K562 (cell line): ENCODE results near the gene CACNA1I. TPM values are rescaled to one million over a fixed set of nuclear protein-coding genes. Genes with fewer than 3 reads are reported as not detected.

Experiments used
- ADNP ChIP-seq: fragments of 200-800 bp; sonication (Bioruptor generic); IDR thresholded peaks from 2 replicates; pipeline ENCODE4 v1.6.1; 2016; ENCODE audit warnings: missing genetic modification characterization, missing compliant biosample characterization
- EP300 ChIP-seq: IDR thresholded peaks from 2 replicates; pipeline ENCODE4 v1.6.1; 2012; ENCODE audit warnings: low read length, improper control_type of control experiment
- RFX7 ChIP-seq: fragments of 250-450 bp; sonication (Bioruptor Pico); IDR thresholded peaks from 2 replicates; pipeline ENCODE4 v1.5.1; 2021; ENCODE audit warnings: mild to moderate bottlenecking
- SNIP1 ChIP-seq: fragments of 450-650 bp; IDR thresholded peaks from 2 replicates; pipeline ENCODE4 v1.7.1; 2017; ENCODE audit warnings: low read depth, mild to moderate bottlenecking
- TRIM24 ChIP-seq, 2 experiments: fragments of 450-650 bp; IDR thresholded peaks; 2 replicates each; pipeline ENCODE4 v1.6.1; 2016
- YY1 ChIP-seq, 3 experiments: IDR thresholded peaks; 2 replicates each; pipeline ENCODE4 v1.6.1; 2011; ENCODE audit warnings: low read length in 2 of 3, mild to moderate bottlenecking in 2 of 3, moderate library complexity in 2 of 3, borderline replicate concordance in 1 of 3, control low read depth in 1 of 3, low read depth in 1 of 3; ENCODE audit not compliant: insufficient read depth in 3 of 3, insufficient replicate concordance in 2 of 3, control insufficient read depth in 1 of 3, insufficient read length in 1 of 3; ENCODE audit errors: extremely low read depth in 1 of 3
- ZNF239 ChIP-seq: fragments of 250-450 bp; sonication (Bioruptor Pico); IDR thresholded peaks from 2 replicates; pipeline ENCODE4 v1.4.0; 2020; ENCODE audit warnings: mild to moderate bottlenecking
- ZNF311 ChIP-seq: fragments of 250-450 bp; sonication (Bioruptor Pico); IDR thresholded peaks from 2 replicates; pipeline ENCODE4 v1.4.0; 2020; ENCODE audit warnings: mild to moderate bottlenecking, moderate library complexity
- ZSCAN32 ChIP-seq: fragments of 450-650 bp; formaldehyde crosslinking; IDR thresholded peaks from 2 replicates; pipeline ENCODE4 v1.4.0; 2020; ENCODE audit warnings: mild to moderate bottlenecking, moderate library complexity
- polyA plus RNA-seq, 8 experiments: library from polyadenylated mRNA; depleted of rRNA in 4 of 8; stranded (reverse) in 5 of 8; unstranded in 3 of 8; fragments of >200 nt; fragmentation: Nextera tagmentation in 2 of 8; fragmentation: Illumina TruSeq in 1 of 8; extraction: Ambion mirVana in 2 of 8; extraction: Trizol in 1 of 8; gene quantifications; 2 replicates each; pipeline versions ENCODE4 v1.2.1 to v1.2.3, GENCODE V29; 2011 to 2014; ENCODE audit warnings: inconsistent platforms in 1 of 8, missing spikeins in 1 of 8
- total RNA-seq, 7 experiments: library from RNA; depleted of rRNA in 6 of 7; stranded (reverse); fragments of >200 nt in 6 of 7; fragmentation: Illumina TruSeq in 2 of 7; extraction: Trizol in 2 of 7; gene quantifications; 2 replicates each; pipeline versions ENCODE4 v1.2.1 to v1.2.3, GENCODE V29; 2011 to 2021; ENCODE audit warnings: low replicate concordance in 1 of 7
- TF ChIP-seq, protein P1 (sequence below): fragments of 250-450 bp; sonication (Bioruptor Pico); IDR thresholded peaks from 2 replicates; pipeline ENCODE4 v1.4.0; 2020; ENCODE audit warnings: mild to moderate bottlenecking, moderate library complexity
- TF ChIP-seq, protein P2 (sequence below): sonication (generic); formaldehyde crosslinking; IDR thresholded peaks from 2 replicates; pipeline ENCODE4 v1.8.0; 2022; ENCODE audit warnings: missing genetic modification reagents, mild to moderate bottlenecking, moderate library complexity, borderline replicate concordance
- TF ChIP-seq, protein P3 (sequence below), 2 experiments: fragments of 450-650 bp in 1 of 2; sonication (generic) in 1 of 2; formaldehyde crosslinking in 1 of 2; IDR thresholded peaks; 2 replicates each; pipeline versions ENCODE4 v1.7.1 to v1.9.0; 2016 to 2022; ENCODE audit warnings: inconsistent platforms in 1 of 2, mild to moderate bottlenecking in 1 of 2, missing genetic modification reagents in 1 of 2

Gene CACNA1I
- total and polyA plus RNA-seq, 9 of the 15 experiments (the other 6 are each of a cell fraction or from before 2014, with no cell fraction given) = 0.01 to 0.79 (median 0.32) TPM; not detected in 1

GRCh38 chr22:39634530-39635405, 64.2 kb downstream of the CACNA1I start (continued):
- TF ChIP-seq, protein P1, sequence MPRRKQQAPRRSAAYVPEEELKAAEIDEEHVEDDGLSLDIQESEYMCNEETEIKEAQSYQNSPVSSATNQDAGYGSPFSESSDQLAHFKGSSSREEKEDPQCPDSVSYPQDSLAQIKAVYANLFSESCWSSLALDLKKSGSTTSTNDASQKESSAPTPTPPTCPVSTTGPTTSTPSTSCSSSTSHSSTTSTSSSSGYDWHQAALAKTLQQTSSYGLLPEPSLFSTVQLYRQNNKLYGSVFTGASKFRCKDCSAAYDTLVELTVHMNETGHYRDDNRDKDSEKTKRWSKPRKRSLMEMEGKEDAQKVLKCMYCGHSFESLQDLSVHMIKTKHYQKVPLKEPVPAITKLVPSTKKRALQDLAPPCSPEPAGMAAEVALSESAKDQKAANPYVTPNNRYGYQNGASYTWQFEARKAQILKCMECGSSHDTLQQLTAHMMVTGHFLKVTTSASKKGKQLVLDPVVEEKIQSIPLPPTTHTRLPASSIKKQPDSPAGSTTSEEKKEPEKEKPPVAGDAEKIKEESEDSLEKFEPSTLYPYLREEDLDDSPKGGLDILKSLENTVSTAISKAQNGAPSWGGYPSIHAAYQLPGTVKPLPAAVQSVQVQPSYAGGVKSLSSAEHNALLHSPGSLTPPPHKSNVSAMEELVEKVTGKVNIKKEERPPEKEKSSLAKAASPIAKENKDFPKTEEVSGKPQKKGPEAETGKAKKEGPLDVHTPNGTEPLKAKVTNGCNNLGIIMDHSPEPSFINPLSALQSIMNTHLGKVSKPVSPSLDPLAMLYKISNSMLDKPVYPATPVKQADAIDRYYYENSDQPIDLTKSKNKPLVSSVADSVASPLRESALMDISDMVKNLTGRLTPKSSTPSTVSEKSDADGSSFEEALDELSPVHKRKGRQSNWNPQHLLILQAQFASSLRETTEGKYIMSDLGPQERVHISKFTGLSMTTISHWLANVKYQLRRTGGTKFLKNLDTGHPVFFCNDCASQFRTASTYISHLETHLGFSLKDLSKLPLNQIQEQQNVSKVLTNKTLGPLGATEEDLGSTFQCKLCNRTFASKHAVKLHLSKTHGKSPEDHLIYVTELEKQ (CRISPR knock-in tag) = no peak
- TF ChIP-seq EP300 (no peak; the same call in 1 of the 2 replicates), ZNF239 (CRISPR knock-in tag) (no peak), ZNF311 (CRISPR knock-in tag) (no peak), YY1 (IDR thresholded peaks at IDR 0.05; ENCODE audit: borderline replicate concordance in 1 of 3, control insufficient read depth in 1 of 3, extremely low read depth in 1 of 3, insufficient read depth in 3 of 3, insufficient read length in 1 of 3, insufficient replicate concordance in 2 of 3, low read depth in 1 of 3, low read length in 2 of 3) (no peak), TRIM24 (IDR thresholded peaks at IDR 0.05) (0 out of 4 replicates have a peak, but pooled peaks of 1 of the 2 experiments have one; percentile 14), ADNP (tag) (no peak), RFX7 (no peak), SNIP1 (no peak), ZSCAN32 (CRISPR knock-in tag) (no peak)
- TF ChIP-seq, protein P2, sequence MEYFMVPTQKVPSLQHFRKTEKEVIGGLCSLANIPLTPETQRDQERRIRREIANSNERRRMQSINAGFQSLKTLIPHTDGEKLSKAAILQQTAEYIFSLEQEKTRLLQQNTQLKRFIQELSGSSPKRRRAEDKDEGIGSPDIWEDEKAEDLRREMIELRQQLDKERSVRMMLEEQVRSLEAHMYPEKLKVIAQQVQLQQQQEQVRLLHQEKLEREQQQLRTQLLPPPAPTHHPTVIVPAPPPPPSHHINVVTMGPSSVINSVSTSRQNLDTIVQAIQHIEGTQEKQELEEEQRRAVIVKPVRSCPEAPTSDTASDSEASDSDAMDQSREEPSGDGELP (CRISPR knock-in tag) = no peak
- TF ChIP-seq, protein P3, sequence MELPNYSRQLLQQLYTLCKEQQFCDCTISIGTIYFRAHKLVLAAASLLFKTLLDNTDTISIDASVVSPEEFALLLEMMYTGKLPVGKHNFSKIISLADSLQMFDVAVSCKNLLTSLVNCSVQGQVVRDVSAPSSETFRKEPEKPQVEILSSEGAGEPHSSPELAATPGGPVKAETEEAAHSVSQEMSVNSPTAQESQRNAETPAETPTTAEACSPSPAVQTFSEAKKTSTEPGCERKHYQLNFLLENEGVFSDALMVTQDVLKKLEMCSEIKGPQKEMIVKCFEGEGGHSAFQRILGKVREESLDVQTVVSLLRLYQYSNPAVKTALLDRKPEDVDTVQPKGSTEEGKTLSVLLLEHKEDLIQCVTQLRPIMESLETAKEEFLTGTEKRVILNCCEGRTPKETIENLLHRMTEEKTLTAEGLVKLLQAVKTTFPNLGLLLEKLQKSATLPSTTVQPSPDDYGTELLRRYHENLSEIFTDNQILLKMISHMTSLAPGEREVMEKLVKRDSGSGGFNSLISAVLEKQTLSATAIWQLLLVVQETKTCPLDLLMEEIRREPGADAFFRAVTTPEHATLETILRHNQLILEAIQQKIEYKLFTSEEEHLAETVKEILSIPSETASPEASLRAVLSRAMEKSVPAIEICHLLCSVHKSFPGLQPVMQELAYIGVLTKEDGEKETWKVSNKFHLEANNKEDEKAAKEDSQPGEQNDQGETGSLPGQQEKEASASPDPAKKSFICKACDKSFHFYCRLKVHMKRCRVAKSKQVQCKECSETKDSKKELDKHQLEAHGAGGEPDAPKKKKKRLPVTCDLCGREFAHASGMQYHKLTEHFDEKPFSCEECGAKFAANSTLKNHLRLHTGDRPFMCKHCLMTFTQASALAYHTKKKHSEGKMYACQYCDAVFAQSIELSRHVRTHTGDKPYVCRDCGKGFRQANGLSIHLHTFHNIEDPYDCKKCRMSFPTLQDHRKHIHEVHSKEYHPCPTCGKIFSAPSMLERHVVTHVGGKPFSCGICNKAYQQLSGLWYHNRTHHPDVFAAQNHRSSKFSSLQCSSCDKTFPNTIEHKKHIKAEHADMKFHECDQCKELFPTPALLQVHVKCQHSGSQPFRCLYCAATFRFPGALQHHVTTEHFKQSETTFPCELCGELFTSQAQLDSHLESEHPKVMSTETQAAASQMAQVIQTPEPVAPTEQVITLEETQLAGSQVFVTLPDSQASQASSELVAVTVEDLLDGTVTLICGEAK (IDR thresholded peaks at IDR 0.05) = no peak
- TF ChIP-seq, protein P3 (CRISPR knock-in tag; IDR thresholded peaks at IDR 0.05) = no peak
